Smooth muscle cell (in vitro differentiated cells): Measurements from ENCODE around the gene NAV1. TPM values are rescaled to one million over a fixed set of nuclear protein-coding genes. Genes with fewer than 3 reads are reported as not detected.

Experiments
- DNase-seq: peaks from one replicate; lab custom pipeline; 2025; ENCODE audit not compliant: unreplicated experiment; lab: John Stamatoyannopoulos, UW
- H2AFZ ChIP-seq: fragments of 200-600 bp; sonication (generic); 2 replicates; pipeline ENCODE4 v1.6.0; 2016; ENCODE audit warnings: antibody characterized with exemption, low read depth, mild to moderate bottlenecking
- H3F3A ChIP-seq: fragments of 200-600 bp; sonication (generic); 2 replicates; pipeline ENCODE4 v1.6.0; 2017; ENCODE audit warnings: antibody characterized with exemption, low read depth
- H3K27ac ChIP-seq: fragments of 200-600 bp; sonication (generic); 2 replicates; pipeline ENCODE4 v1.5.1; 2016; ENCODE audit warnings: low read depth, mild to moderate bottlenecking
- H3K27me3 ChIP-seq: fragments of 200-600 bp; sonication (generic); 2 replicates; pipeline ENCODE4 v1.6.1; 2016; ENCODE audit warnings: low read depth, mild to moderate bottlenecking
- H3K36me3 ChIP-seq: fragments of 200-600 bp; sonication (generic); 2 replicates; pipeline ENCODE4 v1.5.1; 2016; ENCODE audit warnings: low read depth
- H3K4me1 ChIP-seq: fragments of 200-600 bp; sonication (generic); 2 replicates; pipeline ENCODE4 v1.5.1; 2016; ENCODE audit warnings: low read depth
- H3K4me2 ChIP-seq: fragments of 200-600 bp; sonication (generic); 2 replicates; pipeline ENCODE4 v1.6.0; 2016; ENCODE audit warnings: mild to moderate bottlenecking
- H3K4me3 ChIP-seq: fragments of 200-600 bp; sonication (generic); 2 replicates; pipeline ENCODE4 v1.5.1; 2016; ENCODE audit warnings: mild to moderate bottlenecking
- H3K79me2 ChIP-seq: fragments of 200-600 bp; sonication (generic); 2 replicates; pipeline ENCODE4 v1.6.0; 2016; ENCODE audit warnings: low read depth, mild to moderate bottlenecking
- H3K9ac ChIP-seq: fragments of 200-600 bp; sonication (generic); 2 replicates; pipeline ENCODE4 v1.6.0; 2016; ENCODE audit warnings: low read depth
- H3K9me3 ChIP-seq: fragments of 200-600 bp; sonication (generic); replicated peaks from 2 replicates; pipeline ENCODE4 v1.5.1; 2016; ENCODE audit warnings: low read depth
- H4K20me1 ChIP-seq: fragments of 200-600 bp; sonication (generic); 2 replicates; pipeline ENCODE4 v1.6.0; 2016; ENCODE audit warnings: low read depth
- CTCF ChIP-seq: fragments of 200-600 bp; sonication (generic); IDR thresholded peaks from 2 replicates; pipeline ENCODE4 v1.5.1; 2017; ENCODE audit warnings: borderline replicate concordance, mild to moderate bottlenecking, antibody characterized with exemption; ENCODE audit not compliant: insufficient read depth, poor library complexity, severe bottlenecking
- WGBS: methylation state at CpG from one replicate; pipeline ENCODE4 v1.1.7; 2016; ENCODE audit warnings: low lambda C conversion rate; 5-methylcytosine and 5-hydroxymethylcytosine counted together
- polyA plus RNA-seq: library from polyadenylated mRNA; unstranded; fragments of >200 nt; fragmentation: Nextera tagmentation; extraction: Ambion mirVana; gene quantifications from 2 replicates; pipeline ENCODE4 v1.2.1, GENCODE V29; 2016
- total RNA-seq: library from RNA; depleted of rRNA; stranded (reverse); fragments of >200 nt; gene quantifications from 2 replicates; pipeline ENCODE4 v1.2.3, GENCODE V29; 2014

NAV1 gene
- total and polyA plus RNA-seq, 2 experiments from 2014 or later: 52.3 to 71.1 TPM

- H3K79me2 ChIP-seq: peaks cover 69% of the 10 kb centered on the region
- H3F3A ChIP-seq: peaks cover 30% of the 10 kb centered on the region
- 90% methylated on average over 5 of the region's 5 CpGs for WGBS
- H3K36me3 ChIP-seq: no peaks in the 10 kb centered on the region
- no peak for TF ChIP-seq CTCF
- peak overlapping the region; percentile 98 for H3K27ac ChIP-seq
- no peak overlapping the region for H3K4me3 ChIP-seq
- no peak for DNase-seq
- no peak overlapping the region for H3K4me2 ChIP-seq
- no peak overlapping the region for H2AFZ ChIP-seq
- H3K27me3 ChIP-seq: no peaks in the 10 kb centered on the region
- H3K4me1 ChIP-seq: peaks cover 36% of the 10 kb centered on the region
- no peaks in the 10 kb centered on the region for H3K9me3 ChIP-seq
- no peaks in the 10 kb centered on the region for H4K20me1 ChIP-seq
- H3K9ac ChIP-seq: no peak overlapping the region
These were observed 47.9 kb downstream of the NAV1 start for GRCh38 chr1:201586806-201587205.

DNA sequence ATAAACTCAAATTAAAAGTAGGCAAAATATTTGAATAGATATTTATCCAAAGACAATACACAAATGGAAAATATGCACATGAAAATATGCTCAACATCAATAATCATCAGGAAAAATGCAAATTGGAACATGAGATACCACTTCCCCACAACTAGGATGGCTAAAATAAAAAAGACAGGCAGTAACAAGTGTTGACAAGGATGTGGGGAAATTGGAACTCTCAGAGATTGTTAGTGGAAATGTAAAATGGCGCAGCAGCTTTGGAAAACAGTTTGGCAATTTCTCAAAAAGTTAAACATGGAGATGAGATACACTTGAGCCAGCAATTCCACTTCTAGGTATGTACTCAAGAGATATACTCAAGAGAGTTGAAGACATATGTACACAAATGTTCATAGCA is 48.8 kb downstream of the NAV1 start:
- H3K27me3 ChIP-seq: no peaks in the 10 kb centered on the region
- no peak overlapping the region for H2AFZ ChIP-seq
- H3K9me3 ChIP-seq: no peaks in the 10 kb centered on the region
- 96% methylated on average over 1 of the region's 1 CpG for WGBS
- H3K4me2 ChIP-seq: no peak overlapping the region
- peaks cover 68% of the 10 kb centered on the region for H3K79me2 ChIP-seq
- H3K9ac ChIP-seq: no peak overlapping the region
- no peak overlapping the region for H3K4me3 ChIP-seq
- peaks cover 32% of the 10 kb centered on the region for H3K4me1 ChIP-seq
- TF ChIP-seq CTCF: no peak
- no peak for DNase-seq
- H3F3A ChIP-seq: peaks cover 35% of the 10 kb centered on the region
- H4K20me1 ChIP-seq: no peaks in the 10 kb centered on the region
- H3K36me3 ChIP-seq: no peaks in the 10 kb centered on the region
- no peak overlapping the region for H3K27ac ChIP-seq

Other genes with a start within 250 kb of the NAV1 start
- gene TNNT2, start 161.4 kb upstream of the NAV1 start, total RNA-seq: 2.6 and 4.4 TPM in 2 replicates
- 6.3 and 6.5 TPM in 2 replicates for gene TNNT2, start 161.4 kb upstream of the NAV1 start, polyA plus RNA-seq
- 8.8 and 17.6 TPM in 2 replicates for gene LAD1, start 139.8 kb upstream of the NAV1 start, total RNA-seq
- 6.9 and 15.1 TPM in 2 replicates for gene LAD1, start 139.8 kb upstream of the NAV1 start, polyA plus RNA-seq
- 1.7 and 1.9 TPM in 2 replicates for gene TNNI1, start 117.4 kb upstream of the NAV1 start, total RNA-seq
- 8.0 and 13.8 TPM in 2 replicates for gene TNNI1, start 117.4 kb upstream of the NAV1 start, polyA plus RNA-seq
- 87.8 and 130 TPM in 2 replicates for gene PHLDA3, start 69.9 kb upstream of the NAV1 start, total RNA-seq
- gene PHLDA3, start 69.9 kb upstream of the NAV1 start, polyA plus RNA-seq: 340 and 343 TPM in 2 replicates
- 317 and 345 TPM in 2 replicates for gene CSRP1, start 32.0 kb upstream of the NAV1 start, total RNA-seq
- 202 and 215 TPM in 2 replicates for gene CSRP1, start 32.0 kb upstream of the NAV1 start, polyA plus RNA-seq